Muscle layer of colon (tissue), 2 donors: ENCODE data around the gene PSTPIP2.
A peak's percentile ranks its signal among the peaks of the same experiment; 100 is the strongest.

Experiments used
- H3K27ac ChIP-seq: one replicate; pipeline ENCODE4 v1.7.0; 2013; ENCODE audit warnings: low read depth, mild to moderate bottlenecking, low read length, moderate library complexity
- H3K27me3 ChIP-seq, 2 donors: one replicate each; pipeline ENCODE4 v1.7.0; 2013; ENCODE audit warnings: low read length in 2 of 2, mild to moderate bottlenecking in 2 of 2; ENCODE audit not compliant: insufficient read depth in 2 of 2, control insufficient read depth in 1 of 2
- H3K36me3 ChIP-seq: one replicate; pipeline ENCODE4 v1.7.0; 2013; ENCODE audit warnings: mild to moderate bottlenecking, low read length; ENCODE audit not compliant: insufficient read depth
- H3K4me1 ChIP-seq: one replicate; pipeline ENCODE4 v1.7.0; 2013; ENCODE audit warnings: mild to moderate bottlenecking, low read length; ENCODE audit not compliant: insufficient read depth
- H3K4me3 ChIP-seq, 2 donors: one replicate each; pipeline ENCODE4 v1.7.0; 2013; ENCODE audit warnings: low read length in 2 of 2, low read depth in 1 of 2, mild to moderate bottlenecking in 1 of 2, moderate library complexity in 1 of 2
- H3K9ac ChIP-seq: one replicate; pipeline ENCODE4 v1.7.0; 2013; ENCODE audit warnings: low read length
- H3K9me3 ChIP-seq: one replicate; pipeline ENCODE4 v1.7.0; 2013; ENCODE audit warnings: mild to moderate bottlenecking, low read length
- donor health status: abdominal sarcoma.
- donor health status: Adenocarcinoma of cecum.

Gene PSTPIP2, protein sequence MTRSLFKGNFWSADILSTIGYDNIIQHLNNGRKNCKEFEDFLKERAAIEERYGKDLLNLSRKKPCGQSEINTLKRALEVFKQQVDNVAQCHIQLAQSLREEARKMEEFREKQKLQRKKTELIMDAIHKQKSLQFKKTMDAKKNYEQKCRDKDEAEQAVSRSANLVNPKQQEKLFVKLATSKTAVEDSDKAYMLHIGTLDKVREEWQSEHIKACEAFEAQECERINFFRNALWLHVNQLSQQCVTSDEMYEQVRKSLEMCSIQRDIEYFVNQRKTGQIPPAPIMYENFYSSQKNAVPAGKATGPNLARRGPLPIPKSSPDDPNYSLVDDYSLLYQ

DNA sequence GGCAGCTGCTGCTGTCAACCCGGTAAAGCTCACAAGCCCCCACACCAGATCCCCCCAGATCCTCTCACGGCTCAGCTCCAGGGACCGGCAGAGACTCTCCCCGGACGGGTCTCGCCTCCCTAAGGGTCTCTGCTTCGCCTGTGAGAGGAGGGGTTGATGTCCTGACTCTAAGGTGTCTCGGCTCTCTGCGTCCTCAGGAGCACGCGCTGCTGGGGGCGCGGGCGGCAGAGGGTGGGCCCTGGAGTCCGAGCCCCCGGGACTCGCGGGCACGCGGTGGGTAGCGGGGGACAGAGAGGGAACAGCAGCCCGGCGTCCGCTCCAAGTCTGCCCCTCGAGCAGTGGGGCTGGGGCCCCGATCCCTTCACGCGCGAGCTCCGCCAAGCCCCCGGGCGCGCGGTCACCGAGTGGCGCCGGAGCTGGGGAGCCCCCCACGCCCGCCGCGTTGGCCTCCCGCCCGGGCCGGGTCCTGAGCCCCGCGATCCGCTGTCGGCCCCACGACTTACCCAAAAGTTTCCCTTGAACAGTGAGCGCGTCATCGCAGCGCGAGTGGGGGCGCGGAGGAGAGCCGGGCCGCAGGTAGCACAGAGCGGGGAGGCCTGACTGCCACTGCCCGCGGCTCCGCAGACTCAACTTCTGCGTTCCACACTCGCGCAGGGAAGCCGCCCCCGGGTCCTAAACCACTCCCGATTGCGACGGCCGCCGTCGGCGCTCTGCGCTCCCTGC lies at the start of gene PSTPIP2:
Gene PSTPIP2 (minus strand): TSS at position 608 of the 723 bp plus-strand sequence. CDS start 72 bp downstream, at position 536.
- no peaks in the 10 kb centered on the region for H3K36me3 ChIP-seq
- no peaks in the 10 kb centered on the region for H3K27me3 ChIP-seq
- H3K27ac ChIP-seq, result peak within 1 kb of the TSS; percentile 56
- peak within 1 kb of the TSS; percentile 68 to 84 for H3K4me3 ChIP-seq
- peaks cover 21% of the 10 kb centered on the region for H3K4me1 ChIP-seq
- H3K9ac ChIP-seq, result peak within 1 kb of the TSS; percentile 14
- H3K9me3 ChIP-seq, result no peaks in the 10 kb centered on the region

DNA sequence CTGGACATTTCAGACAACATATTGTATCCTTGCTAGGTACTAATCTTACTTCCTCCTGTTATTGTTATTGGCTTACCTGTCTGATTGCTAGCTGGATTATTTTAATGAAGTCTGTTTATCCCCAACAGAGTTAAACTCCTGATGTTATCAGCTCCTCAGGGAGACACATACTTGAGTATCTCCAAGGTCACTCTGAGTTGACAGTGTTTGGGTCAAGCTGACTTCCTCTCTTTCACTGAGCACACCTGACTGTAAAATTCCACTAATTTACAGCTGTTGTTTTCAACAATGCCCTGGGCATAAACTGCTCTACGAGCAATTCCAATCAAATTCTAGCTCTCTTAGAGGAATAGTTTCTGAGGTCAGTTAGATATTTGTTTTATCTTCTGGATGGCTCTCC lies 41.7 kb upstream of the PSTPIP2 start:
- Histone ChIP-seq H3K9ac (no peak overlapping the region), H3K27me3 (no peaks in the 10 kb centered on the region), H3K9me3 (no peaks in the 10 kb centered on the region), H3K27ac (no peak overlapping the region), H3K4me3 (no peak overlapping the region), H3K36me3 (peaks cover 9% of the 10 kb centered on the region), H3K4me1 (no peaks in the 10 kb centered on the region)

DNA sequence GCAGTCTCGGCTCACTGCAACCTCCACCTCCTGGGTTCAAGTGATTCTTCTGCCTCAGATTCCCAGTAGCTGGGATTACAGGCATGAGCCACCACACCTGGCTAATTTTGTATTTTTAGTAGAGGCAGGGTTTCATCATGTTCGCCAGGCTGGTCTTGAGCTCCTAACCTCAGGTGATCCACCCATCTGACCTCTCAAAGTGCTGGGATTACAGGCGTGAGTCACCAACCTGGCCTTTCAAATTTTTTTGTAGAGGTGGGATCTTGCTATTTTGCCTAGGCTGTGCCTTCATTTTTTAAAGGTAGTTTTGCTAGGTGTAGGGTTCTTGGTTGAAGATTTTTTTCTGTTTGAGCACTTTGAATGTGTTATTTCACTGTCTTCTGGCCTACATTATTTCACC lies 38.3 kb upstream of the PSTPIP2 start:
- H3K4me1 ChIP-seq, result no peaks in the 10 kb centered on the region
- H3K9me3 ChIP-seq, result no peaks in the 10 kb centered on the region
- H3K4me3 ChIP-seq, result no peak overlapping the region
- H3K36me3 ChIP-seq, result peaks cover 9% of the 10 kb centered on the region
- no peak overlapping the region for H3K27ac ChIP-seq
- H3K9ac ChIP-seq, result no peak overlapping the region
- no peaks in the 10 kb centered on the region for H3K27me3 ChIP-seq

DNA sequence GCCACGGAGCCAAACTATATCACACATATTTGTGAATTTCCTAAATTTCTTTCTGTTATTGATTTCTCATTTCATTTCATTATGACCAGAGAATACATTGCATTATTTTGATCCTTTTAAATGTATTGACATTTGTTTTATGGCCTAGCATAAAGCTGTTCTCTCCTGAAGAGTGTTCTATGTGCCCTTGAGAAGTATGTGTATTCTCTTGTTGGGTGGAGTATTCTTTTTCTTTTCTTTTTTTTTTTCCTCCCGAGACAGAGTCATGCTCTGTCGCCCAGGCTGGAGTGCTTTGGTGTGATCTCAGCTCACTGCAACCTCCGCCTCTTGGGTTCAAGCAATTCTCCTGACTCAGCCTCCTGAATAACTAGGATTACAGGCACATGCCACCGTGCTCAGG lies 37.3 kb upstream of the PSTPIP2 start:
- peaks cover 9% of the 10 kb centered on the region for H3K36me3 ChIP-seq
- H3K4me1 ChIP-seq, result no peaks in the 10 kb centered on the region
- no peak overlapping the region for H3K9ac ChIP-seq
- no peak overlapping the region for H3K4me3 ChIP-seq
- H3K27me3 ChIP-seq, result no peaks in the 10 kb centered on the region
- H3K9me3 ChIP-seq, result no peaks in the 10 kb centered on the region
- H3K27ac ChIP-seq, result no peak overlapping the region

DNA sequence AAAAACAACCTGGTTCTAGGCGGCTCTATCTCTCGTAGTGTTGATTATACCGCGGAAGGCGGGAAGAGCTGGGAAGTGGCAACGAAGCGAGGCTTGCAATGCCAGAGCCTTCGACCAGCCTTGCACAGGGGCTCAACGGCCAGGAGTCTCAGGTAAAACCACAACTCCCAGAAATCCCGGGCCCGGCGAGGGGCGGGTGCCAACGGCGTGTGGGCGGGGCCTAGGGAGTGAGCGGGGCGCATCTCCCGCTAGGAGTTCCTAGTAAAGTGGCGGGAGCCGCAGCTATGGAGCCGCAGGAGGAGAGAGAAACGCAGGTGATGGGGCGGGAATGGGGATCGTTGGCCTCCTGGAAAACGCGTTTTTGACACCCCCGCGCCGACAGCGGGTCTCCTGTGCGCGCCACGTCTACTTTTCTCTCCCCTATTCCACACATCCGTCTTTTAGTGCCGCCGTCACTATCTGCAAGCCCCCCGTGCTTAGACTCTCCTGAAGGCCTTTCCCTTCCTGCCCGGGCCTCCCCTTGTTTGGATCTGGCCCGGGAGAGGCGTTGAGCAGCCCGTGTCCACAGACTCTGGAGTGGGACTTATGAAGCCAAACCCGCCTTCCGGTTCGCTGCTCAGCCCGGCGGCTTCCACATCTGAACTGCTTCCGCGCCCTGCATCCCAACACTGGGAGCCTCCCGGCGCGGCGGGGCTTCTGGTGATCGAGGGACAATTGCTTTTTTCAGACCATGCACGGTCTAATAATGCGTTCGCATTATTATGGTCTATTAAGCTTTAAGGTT lies 32.3 kb upstream of the PSTPIP2 start, which contains the start of gene HAUS1:
Gene HAUS1 (plus strand): TSS at position 258 of the 784 bp plus-strand sequence. CDS start 27 bp downstream, at position 285.
- Histone ChIP-seq H3K9me3 (no peaks in the 10 kb centered on the region), H3K27me3 (no peaks in the 10 kb centered on the region), H3K4me3 (peak within 1 kb of the TSS; percentile 51 to 80), H3K36me3 (peaks cover 3% of the 10 kb centered on the region), H3K27ac (peak within 1 kb of the TSS; percentile 52), H3K9ac (peak within 1 kb of the TSS; percentile 44), H3K4me1 (no peaks in the 10 kb centered on the region)

DNA sequence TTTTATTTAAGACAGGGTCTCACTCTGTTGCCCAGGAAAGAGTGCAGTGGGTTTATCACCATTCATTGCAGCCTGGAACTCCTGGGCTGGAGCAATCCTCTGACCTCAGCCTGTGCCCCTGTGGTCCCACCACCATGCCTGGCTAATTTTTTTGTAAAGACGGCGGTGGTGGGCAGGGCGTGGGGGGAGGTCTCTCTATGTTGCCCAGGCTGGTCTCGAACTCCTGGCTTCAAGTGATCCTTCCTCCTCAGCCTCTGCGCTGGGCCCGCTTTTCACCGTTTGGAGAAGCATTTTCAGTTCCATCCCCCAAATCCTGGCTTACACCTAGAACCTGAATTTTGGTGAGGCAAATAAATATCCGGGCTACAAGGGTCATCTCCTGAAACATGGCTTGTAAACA lies 27.4 kb upstream of the PSTPIP2 start:
- Histone ChIP-seq H3K9ac (no peak overlapping the region), H3K4me3 (no peak overlapping the region), H3K9me3 (no peaks in the 10 kb centered on the region), H3K36me3 (no peaks in the 10 kb centered on the region), H3K27ac (no peak overlapping the region), H3K27me3 (no peaks in the 10 kb centered on the region), H3K4me1 (peaks cover 27% of the 10 kb centered on the region)

DNA sequence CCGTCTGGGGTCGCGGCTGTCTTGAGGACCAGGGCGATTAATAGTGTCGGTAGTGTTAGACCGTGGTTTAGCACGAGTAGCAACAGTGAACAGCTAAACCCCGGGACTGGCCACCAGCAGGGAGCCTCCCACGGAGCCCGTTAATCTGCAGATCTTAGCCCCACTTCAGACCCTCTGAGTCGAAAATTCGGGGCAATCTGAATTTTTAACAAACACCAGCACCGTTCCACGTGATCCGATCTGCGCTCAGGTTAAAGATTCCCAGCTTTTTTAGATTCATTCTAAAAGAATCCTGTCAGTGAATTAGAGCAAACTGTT lies 26.5 kb upstream of the PSTPIP2 start:
- H3K9ac ChIP-seq, result peak overlapping the region; percentile 45
- H3K36me3 ChIP-seq, result no peaks in the 10 kb centered on the region
- H3K4me1 ChIP-seq, result peaks cover 27% of the 10 kb centered on the region
- H3K9me3 ChIP-seq, result no peaks in the 10 kb centered on the region
- peak overlapping the region; percentile 93 to 95 for H3K4me3 ChIP-seq
- peak overlapping the region; percentile 87 for H3K27ac ChIP-seq
- H3K27me3 ChIP-seq, result no peaks in the 10 kb centered on the region

DNA sequence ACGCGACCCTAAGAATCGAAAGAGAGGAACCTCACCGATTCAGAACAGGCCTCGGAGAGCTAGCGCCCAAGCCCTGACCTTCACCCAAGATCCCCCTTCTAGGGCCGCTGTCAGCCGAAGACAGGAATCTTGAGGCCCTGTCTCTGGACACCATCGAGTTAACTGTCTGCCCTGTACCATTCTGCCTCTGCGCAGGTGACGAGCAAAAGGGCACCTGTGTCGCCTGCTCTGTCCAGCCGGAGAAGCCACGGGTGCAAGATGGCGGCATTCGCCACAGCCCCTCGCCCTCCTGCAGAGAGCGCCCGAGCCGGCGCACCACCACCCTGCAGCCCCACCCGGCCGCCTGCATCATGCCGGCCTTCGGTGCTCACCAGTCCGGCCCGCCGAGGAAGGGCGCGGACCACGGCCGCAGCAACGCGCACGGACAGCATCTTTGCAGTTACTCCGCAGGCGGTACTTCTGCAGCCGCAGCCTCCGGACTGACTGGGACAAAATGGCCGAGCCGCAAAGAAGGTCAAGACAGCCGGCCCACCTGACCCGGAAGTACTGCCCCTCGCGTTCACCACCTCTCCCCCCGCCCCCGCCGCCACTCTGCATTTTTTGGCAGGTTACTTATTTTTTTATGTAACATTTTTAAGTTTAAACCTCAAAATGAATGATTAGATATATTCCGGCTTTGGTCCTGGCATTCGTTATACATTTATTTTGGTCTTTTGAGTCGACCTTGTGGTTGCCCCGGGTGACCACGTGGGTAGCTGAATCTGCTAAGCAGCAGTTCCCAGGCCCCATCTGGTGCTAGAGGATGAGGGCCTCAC lies 25.9 kb upstream of the PSTPIP2 start, which contains the start of gene ATP5F1A:
Gene ATP5F1A (minus strand): TSS at position 496 of the 815 bp plus-strand sequence. CDS start 65 bp downstream, at position 431.
- Histone ChIP-seq H3K27me3 (no peaks in the 10 kb centered on the region), H3K9ac (peak within 1 kb of the TSS; percentile 100), H3K36me3 (no peaks in the 10 kb centered on the region), H3K4me3 (peak within 1 kb of the TSS; percentile 93 to 95), H3K4me1 (peaks cover 27% of the 10 kb centered on the region), H3K27ac (peak within 1 kb of the TSS; percentile 87), H3K9me3 (no peaks in the 10 kb centered on the region)

DNA sequence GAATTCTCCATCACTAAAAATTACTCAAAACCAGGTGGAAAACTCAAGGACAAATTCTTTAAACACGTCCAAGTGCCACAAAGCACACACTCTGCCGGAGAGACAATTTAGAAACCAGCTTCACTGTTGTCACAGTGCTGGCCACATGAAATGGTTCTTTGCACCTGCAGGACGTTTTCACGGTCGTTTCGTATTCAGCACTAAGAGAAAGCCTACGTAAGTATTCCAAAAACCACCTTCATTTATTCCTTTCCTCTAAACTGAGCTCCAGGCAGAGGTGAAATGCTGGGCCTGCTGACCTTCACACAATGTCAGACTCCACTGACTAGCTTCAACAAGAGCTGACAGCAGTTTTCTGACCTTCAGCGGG lies 25.4 kb upstream of the PSTPIP2 start:
- H3K9me3 ChIP-seq, result no peaks in the 10 kb centered on the region
- no peaks in the 10 kb centered on the region for H3K36me3 ChIP-seq
- H3K27ac ChIP-seq, result peak overlapping the region; percentile 87
- H3K9ac ChIP-seq, result peak overlapping the region; percentile 100
- H3K4me3 ChIP-seq, result peak overlapping the region; percentile 93 to 95
- H3K4me1 ChIP-seq, result peaks cover 27% of the 10 kb centered on the region
- no peaks in the 10 kb centered on the region for H3K27me3 ChIP-seq

DNA sequence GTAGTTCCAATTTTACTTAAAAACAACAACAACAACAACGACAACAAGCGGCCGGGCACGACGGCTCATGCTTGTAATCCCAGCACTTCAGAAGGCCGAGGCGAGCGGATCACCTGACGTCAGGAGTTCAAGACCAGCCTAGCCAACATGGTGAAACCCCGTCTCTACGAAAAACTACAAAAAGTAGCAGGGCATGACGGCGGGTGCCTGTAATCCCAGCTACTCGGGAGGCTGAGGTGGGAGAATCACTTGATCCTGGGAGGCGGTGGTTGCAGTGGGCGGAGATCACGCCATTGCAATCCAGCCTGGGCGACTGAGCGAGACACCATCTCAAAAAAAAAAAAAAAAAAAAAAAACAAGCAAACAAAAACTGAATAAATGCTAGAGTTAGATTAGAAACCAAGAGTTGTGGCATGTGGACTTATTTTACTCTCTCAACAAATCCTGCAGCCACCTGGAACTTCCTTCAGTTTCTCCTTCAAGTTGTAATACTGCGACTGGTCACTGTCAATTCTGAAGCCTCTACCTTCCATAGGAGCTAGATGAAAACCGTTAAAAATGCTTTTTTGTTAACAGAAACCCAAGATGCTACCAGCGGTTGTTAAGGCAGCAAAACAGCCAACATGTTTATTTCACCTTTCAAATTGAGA lies 24.7 kb upstream of the PSTPIP2 start:
- H3K36me3 ChIP-seq, result peaks cover under 1% of the 10 kb centered on the region
- no peaks in the 10 kb centered on the region for H3K9me3 ChIP-seq
- H3K9ac ChIP-seq, result peak overlapping the region; percentile 100
- H3K4me1 ChIP-seq, result peaks cover 27% of the 10 kb centered on the region
- no peaks in the 10 kb centered on the region for H3K27me3 ChIP-seq
- peak overlapping the region; percentile 93 to 95 for H3K4me3 ChIP-seq
- H3K27ac ChIP-seq, result peak overlapping the region; percentile 87
